ENCODE measurements around the gene TESK2. TPM values are rescaled to one million over a fixed set of nuclear protein-coding genes. Genes with fewer than 3 reads are reported as not detected.

The TESK2 gene
- total and polyA plus RNA-seq, 2 of the 13 experiments (the other 11 are each of a cell fraction or from before 2014, with no cell fraction given): 5.5 to 9.6 TPM

- TF ChIP-seq FOXK1 (CRISPR knock-in tag; IDR thresholded peaks at IDR 0.05; ENCODE audit: borderline replicate concordance, low read depth) (peak; percentile 26; the same call in 1 of the 2 replicates), ZNF18 (CRISPR knock-in tag; IDR thresholded peaks at IDR 0.05; ENCODE audit: insufficient replicate concordance) (peak; percentile 89), ZNF768 (CRISPR knock-in tag; IDR thresholded peaks at IDR 0.05) (peak; percentile 59; the same call in 1 of the 2 replicates), HES4 (CRISPR knock-in tag; IDR thresholded peaks at IDR 0.05; ENCODE audit: borderline replicate concordance) (no peak), ZNF331 (CRISPR knock-in tag; IDR thresholded peaks at IDR 0.05) (no peak), MAFF (IDR thresholded peaks at IDR 0.05; ENCODE audit: low read depth, low read length) (no peak), ARID5B (CRISPR knock-in tag; IDR thresholded peaks at IDR 0.05) (peak; percentile 46), RFX3 (CRISPR knock-in tag; IDR thresholded peaks at IDR 0.05) (no peak), ZXDC (CRISPR knock-in tag; IDR thresholded peaks at IDR 0.05) (no peak), ZNF580 (CRISPR knock-in tag; IDR thresholded peaks at IDR 0.05; ENCODE audit: borderline replicate concordance, low read depth) (no peak), JUN (CRISPR knock-in tag; IDR thresholded peaks at IDR 0.05) (peak; percentile 45; the same call in 1 of the 2 replicates), HOXA7 (CRISPR knock-in tag; IDR thresholded peaks at IDR 0.05) (no peak), ZNF33A (CRISPR knock-in tag; IDR thresholded peaks at IDR 0.05; ENCODE audit: borderline replicate concordance) (0 out of 2 replicates have a peak, but pooled peaks have one; percentile 35), ZNF235 (CRISPR knock-in tag; IDR thresholded peaks at IDR 0.05; ENCODE audit: borderline replicate concordance) (no peak), NFKBIZ (CRISPR knock-in tag; IDR thresholded peaks at IDR 0.05) (no peak; the same call in 1 of the 2 replicates), ZNF143 (CRISPR knock-in tag; IDR thresholded peaks at IDR 0.05) (peak; percentile 92), NR2F6 (IDR thresholded peaks at IDR 0.05) (no peak; the same call in 1 of the 2 replicates), NR2F6 (CRISPR knock-in tag; IDR thresholded peaks at IDR 0.05) (peak; percentile 70; the same call in 1 of the 2 replicates), ZNF839 (CRISPR knock-in tag; IDR thresholded peaks at IDR 0.05; ENCODE audit: borderline replicate concordance) (no peak; the same call in 1 of the 2 replicates), MYC (CRISPR knock-in tag; IDR thresholded peaks at IDR 0.05; ENCODE audit: borderline replicate concordance) (peak; percentile 75), TBX2 (CRISPR knock-in tag; IDR thresholded peaks at IDR 0.05; ENCODE audit: borderline replicate concordance) (peak; percentile 90), GATA4 (IDR thresholded peaks at IDR 0.05; ENCODE audit: borderline replicate concordance, low read depth) (no peak)
These were observed 151.0 kb downstream of the TESK2 start, which contains the start of the genes MUTYH and TOE1 (continued) for GRCh38 chr1:45339789-45340558.
